ENCODE data around the gene GSDMA. TPM values are rescaled to one million over a fixed set of nuclear protein-coding genes. Genes with fewer than 3 reads are reported as not detected.

Gene GSDMA
- total and polyA plus RNA-seq, 4 donors: 0.19 to 0.61 (median 0.41) TPM; not detected in 1

GRCh38 chr17:39955726-39956225 lies 7.0 kb upstream of the GSDMA start:
- Histone ChIP-seq H3K27me3 (ENCODE audit: control insufficient read depth, insufficient read depth, low read length) (no peaks in the 10 kb centered on the region), H3K4me3 (ENCODE audit: low read depth, low read length) (no peak overlapping the region), H3K27ac (ENCODE audit: low read depth, low read length) (no peak overlapping the region), H3K36me3 (ENCODE audit: control insufficient read depth, insufficient read depth, low read length) (no peaks in the 10 kb centered on the region), H3K4me1 (ENCODE audit: control insufficient read depth, insufficient read depth, low read length) (peaks cover 20% of the 10 kb centered on the region), H3K9me3 (ENCODE audit: control insufficient read depth, insufficient read depth, low read length) (no peaks in the 10 kb centered on the region)
- DNase-seq (ENCODE audit: low read depth in 4 of 6, low spot score in 6 of 6): no peak
- WGBS (ENCODE audit: insufficient coverage): no CpG with 5 or more reads among the region's 4 CpGs

DNA sequence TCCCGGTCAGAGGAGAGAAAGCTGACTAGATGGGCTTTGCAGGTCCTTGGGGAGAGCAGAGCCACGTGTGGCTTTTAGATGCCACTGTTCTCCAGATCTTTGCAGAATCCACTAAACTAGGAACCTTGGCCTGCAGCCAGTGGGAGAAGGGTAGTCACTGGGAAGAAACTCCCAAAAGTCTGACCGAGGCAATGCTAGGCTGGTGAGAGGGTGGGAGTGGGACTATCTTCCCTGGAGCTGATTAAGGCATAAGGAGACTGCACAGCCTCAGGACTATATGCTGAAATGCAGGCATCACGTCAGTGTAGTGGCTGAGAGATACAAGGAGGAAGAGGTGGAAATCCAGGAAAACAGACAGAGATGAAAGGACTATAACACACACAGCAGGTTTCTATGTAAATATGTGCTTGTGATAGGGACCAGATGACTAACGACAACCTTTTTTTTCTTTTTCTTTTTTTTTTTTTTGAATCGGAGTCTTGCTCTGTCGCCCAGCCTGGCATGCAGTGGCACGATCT lies 2.2 kb upstream of the GSDMA start:
- no peak overlapping the region for H3K27ac ChIP-seq (ENCODE audit: low read depth, low read length)
- WGBS (ENCODE audit: insufficient coverage): 37% methylated on average over 2 of the region's 8 CpGs
- peaks cover 3% of the 10 kb centered on the region for H3K27me3 ChIP-seq (ENCODE audit: control insufficient read depth, insufficient read depth, low read length)
- no peaks in the 10 kb centered on the region for H3K36me3 ChIP-seq (ENCODE audit: control insufficient read depth, insufficient read depth, low read length)
- H3K4me3 ChIP-seq (ENCODE audit: low read depth, low read length): no peak overlapping the region
- H3K9me3 ChIP-seq (ENCODE audit: control insufficient read depth, insufficient read depth, low read length): no peaks in the 10 kb centered on the region
- DNase-seq (ENCODE audit: low read depth in 4 of 6, low spot score in 6 of 6): no peak
- H3K4me1 ChIP-seq (ENCODE audit: control insufficient read depth, insufficient read depth, low read length): peaks cover 6% of the 10 kb centered on the region

DNA sequence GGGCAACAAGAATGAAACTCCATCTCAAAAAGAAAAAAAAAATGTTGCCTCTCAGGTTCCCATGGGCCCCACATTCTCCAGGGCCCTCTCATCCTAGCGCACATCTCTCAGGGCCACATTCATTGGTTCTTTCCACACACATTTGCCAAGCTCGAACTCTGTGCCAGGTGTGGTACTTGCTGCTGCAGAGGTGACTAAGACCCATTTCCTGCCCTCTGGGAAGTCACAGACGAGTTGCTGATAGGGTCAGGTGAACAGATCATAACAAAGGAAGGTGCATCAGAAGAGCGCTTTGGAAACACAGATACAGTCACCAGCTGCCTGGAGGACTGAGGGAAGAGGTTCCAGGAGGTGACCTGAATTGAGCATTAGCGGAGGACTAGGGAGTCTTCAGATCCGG lies 1.0 kb downstream of the GSDMA start:
- no peak for DNase-seq (ENCODE audit: low read depth in 4 of 6, low spot score in 6 of 6)
- no peaks in the 10 kb centered on the region for H3K9me3 ChIP-seq (ENCODE audit: control insufficient read depth, insufficient read depth, low read length)
- 87% methylated on average over 6 of the region's 6 CpGs for WGBS (ENCODE audit: insufficient coverage)
- peaks cover 3% of the 10 kb centered on the region for H3K27me3 ChIP-seq (ENCODE audit: control insufficient read depth, insufficient read depth, low read length)
- no peak overlapping the region for H3K27ac ChIP-seq (ENCODE audit: low read depth, low read length)
- H3K36me3 ChIP-seq (ENCODE audit: control insufficient read depth, insufficient read depth, low read length): no peaks in the 10 kb centered on the region
- no peak overlapping the region for H3K4me3 ChIP-seq (ENCODE audit: low read depth, low read length)
- peaks cover 5% of the 10 kb centered on the region for H3K4me1 ChIP-seq (ENCODE audit: control insufficient read depth, insufficient read depth, low read length)

DNA sequence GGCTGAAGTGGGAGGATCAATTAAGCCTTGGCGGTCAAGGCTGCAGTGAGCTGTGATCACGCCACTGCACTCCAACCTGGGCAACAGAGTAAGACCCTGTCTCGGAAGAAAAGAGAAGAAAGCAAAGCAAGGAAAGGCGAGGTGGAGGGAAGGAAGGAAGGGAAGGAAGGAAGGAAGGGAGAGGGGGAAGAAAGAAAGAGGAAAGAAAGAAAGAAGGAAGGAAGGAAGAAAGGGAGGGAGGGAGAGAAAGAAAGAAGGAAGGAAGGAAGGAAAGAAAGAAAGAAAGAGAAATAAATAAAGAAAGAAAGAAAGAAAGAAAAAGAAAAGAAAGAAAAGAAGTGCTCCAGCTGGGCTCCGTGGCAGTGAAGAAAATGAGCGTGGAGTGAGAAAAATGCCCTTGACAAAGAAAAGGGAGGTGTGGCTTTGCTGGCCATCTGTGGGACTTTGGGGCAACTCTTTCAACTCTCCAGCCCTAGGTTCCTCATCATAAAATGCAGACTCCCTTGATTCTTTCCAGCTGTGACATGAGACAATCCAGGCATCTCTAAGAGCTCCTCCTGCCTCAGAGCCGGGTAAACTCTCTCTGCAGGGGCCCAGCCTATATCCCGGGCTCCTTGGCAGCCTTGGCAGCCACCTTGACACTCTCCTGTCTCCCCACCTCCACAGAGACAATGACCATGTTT lies 2.4 kb downstream of the GSDMA start:
- DNase-seq (ENCODE audit: low read depth in 4 of 6, low spot score in 6 of 6): no peak
- no peaks in the 10 kb centered on the region for H3K36me3 ChIP-seq (ENCODE audit: control insufficient read depth, insufficient read depth, low read length)
- no peaks in the 10 kb centered on the region for H3K9me3 ChIP-seq (ENCODE audit: control insufficient read depth, insufficient read depth, low read length)

DNA sequence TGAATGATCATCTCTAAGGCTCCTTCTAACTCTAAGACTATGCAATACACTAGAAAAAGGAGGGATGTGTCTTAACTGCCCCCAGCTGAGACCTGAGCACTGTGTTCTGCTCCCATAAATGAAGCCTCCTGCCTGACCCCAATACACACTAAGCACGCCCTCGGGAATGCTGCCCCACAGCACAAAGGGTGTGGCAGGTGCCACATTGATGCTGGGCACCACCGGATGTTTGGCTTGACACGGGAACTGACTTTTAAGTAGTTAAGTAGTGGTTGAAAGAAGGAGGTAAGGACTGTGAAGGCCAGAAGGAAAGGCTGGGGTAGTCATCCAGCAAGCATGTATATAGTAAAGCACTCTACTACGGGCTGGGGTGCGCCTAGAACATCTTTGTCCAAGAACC lies 4.0 kb downstream of the GSDMA start:
- peaks cover 15% of the 10 kb centered on the region for H3K27me3 ChIP-seq (ENCODE audit: control insufficient read depth, insufficient read depth, low read length)
- 79% methylated on average over 4 of the region's 6 CpGs for WGBS (ENCODE audit: insufficient coverage)
- no peaks in the 10 kb centered on the region for H3K36me3 ChIP-seq (ENCODE audit: control insufficient read depth, insufficient read depth, low read length)
- no peak overlapping the region for H3K4me3 ChIP-seq (ENCODE audit: low read depth, low read length)
- DNase-seq (ENCODE audit: low read depth in 4 of 6, low spot score in 6 of 6): no peak
- no peaks in the 10 kb centered on the region for H3K9me3 ChIP-seq (ENCODE audit: control insufficient read depth, insufficient read depth, low read length)
- H3K27ac ChIP-seq (ENCODE audit: low read depth, low read length): no peak overlapping the region
- H3K4me1 ChIP-seq (ENCODE audit: control insufficient read depth, insufficient read depth, low read length): no peaks in the 10 kb centered on the region

More for the DNA sequence above, 2.4 kb downstream of the GSDMA start:
- Histone ChIP-seq H3K4me3 (ENCODE audit: low read depth, low read length) (no peak overlapping the region), H3K4me1 (ENCODE audit: control insufficient read depth, insufficient read depth, low read length) (no peaks in the 10 kb centered on the region), H3K27ac (ENCODE audit: low read depth, low read length) (no peak overlapping the region), H3K27me3 (ENCODE audit: control insufficient read depth, insufficient read depth, low read length) (peaks cover 3% of the 10 kb centered on the region)
- WGBS (ENCODE audit: insufficient coverage): 55% methylated on average over 7 of the region's 8 CpGs

GRCh38 chr17:39968761-39969160 lies 6.0 kb downstream of the GSDMA start:
- Histone ChIP-seq H3K4me1 (ENCODE audit: control insufficient read depth, insufficient read depth, low read length) (no peaks in the 10 kb centered on the region), H3K9me3 (ENCODE audit: control insufficient read depth, insufficient read depth, low read length) (no peaks in the 10 kb centered on the region), H3K27me3 (ENCODE audit: control insufficient read depth, insufficient read depth, low read length) (peaks cover 15% of the 10 kb centered on the region), H3K4me3 (ENCODE audit: low read depth, low read length) (no peak overlapping the region), H3K27ac (ENCODE audit: low read depth, low read length) (no peak overlapping the region), H3K36me3 (ENCODE audit: control insufficient read depth, insufficient read depth, low read length) (no peaks in the 10 kb centered on the region)
- 75% methylated on average over 2 of the region's 2 CpGs for WGBS (ENCODE audit: insufficient coverage)
- no peak for DNase-seq (ENCODE audit: low read depth in 4 of 6, low spot score in 6 of 6)

DNA sequence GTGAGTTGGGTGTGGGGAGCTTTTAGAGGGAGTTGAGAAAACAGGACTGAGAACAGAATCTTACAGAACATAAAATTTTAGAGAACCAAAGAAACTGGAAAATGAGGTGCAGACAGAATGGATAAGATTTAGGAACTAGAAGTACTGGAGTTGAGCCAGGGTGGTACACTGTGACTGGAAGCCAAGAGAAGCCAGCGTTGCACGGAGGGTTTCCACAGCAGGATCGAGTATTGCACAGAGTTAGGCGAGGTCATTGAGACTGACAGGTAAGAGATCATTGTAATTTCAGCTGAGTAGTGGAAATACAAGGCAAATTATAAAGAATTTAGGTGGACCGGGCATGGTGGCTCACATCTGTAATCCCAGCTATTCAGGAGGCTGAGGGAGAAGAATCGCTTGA lies 6.6 kb downstream of the GSDMA start:
- H3K4me1 ChIP-seq (ENCODE audit: control insufficient read depth, insufficient read depth, low read length): no peaks in the 10 kb centered on the region
- no peak overlapping the region for H3K27ac ChIP-seq (ENCODE audit: low read depth, low read length)

GRCh38 chr17:39970157-39970692 lies 7.4 kb downstream of the GSDMA start:
- Histone ChIP-seq H3K27me3 (ENCODE audit: control insufficient read depth, insufficient read depth, low read length) (peaks cover 15% of the 10 kb centered on the region), H3K36me3 (ENCODE audit: control insufficient read depth, insufficient read depth, low read length) (no peaks in the 10 kb centered on the region), H3K27ac (ENCODE audit: low read depth, low read length) (no peak overlapping the region), H3K4me1 (ENCODE audit: control insufficient read depth, insufficient read depth, low read length) (no peaks in the 10 kb centered on the region), H3K4me3 (ENCODE audit: low read depth, low read length) (no peak overlapping the region), H3K9me3 (ENCODE audit: control insufficient read depth, insufficient read depth, low read length) (no peaks in the 10 kb centered on the region)
- DNase-seq (ENCODE audit: low read depth in 4 of 6, low spot score in 6 of 6): no peak
- WGBS (ENCODE audit: insufficient coverage): 80% methylated on average over 1 of the region's 7 CpGs

More for the DNA sequence above, 6.6 kb downstream of the GSDMA start:
- no peak overlapping the region for H3K4me3 ChIP-seq (ENCODE audit: low read depth, low read length)
- H3K36me3 ChIP-seq (ENCODE audit: control insufficient read depth, insufficient read depth, low read length): no peaks in the 10 kb centered on the region
- DNase-seq (ENCODE audit: low read depth in 4 of 6, low spot score in 6 of 6): no peak
- peaks cover 15% of the 10 kb centered on the region for H3K27me3 ChIP-seq (ENCODE audit: control insufficient read depth, insufficient read depth, low read length)
- H3K9me3 ChIP-seq (ENCODE audit: control insufficient read depth, insufficient read depth, low read length): no peaks in the 10 kb centered on the region
- 70% methylated on average over 6 of the region's 6 CpGs for WGBS (ENCODE audit: insufficient coverage)

- H3K4me3 ChIP-seq (ENCODE audit: low read depth, low read length): no peak overlapping the region
- no peak for DNase-seq (ENCODE audit: low read depth in 4 of 6, low spot score in 6 of 6)
- peaks cover 12% of the 10 kb centered on the region for H3K27me3 ChIP-seq (ENCODE audit: control insufficient read depth, insufficient read depth, low read length)
- no peaks in the 10 kb centered on the region for H3K4me1 ChIP-seq (ENCODE audit: control insufficient read depth, insufficient read depth, low read length)
- no peaks in the 10 kb centered on the region for H3K36me3 ChIP-seq (ENCODE audit: control insufficient read depth, insufficient read depth, low read length)
- no peaks in the 10 kb centered on the region for H3K9me3 ChIP-seq (ENCODE audit: control insufficient read depth, insufficient read depth, low read length)
- no peak overlapping the region for H3K27ac ChIP-seq (ENCODE audit: low read depth, low read length)
- 89% methylated on average over 3 of the region's 4 CpGs for WGBS (ENCODE audit: insufficient coverage)
These were observed 8.3 kb downstream of the GSDMA start for GRCh38 chr17:39971076-39971603.

GRCh38 chr17:39972271-39972670 lies 9.5 kb downstream of the GSDMA start:
- H3K36me3 ChIP-seq (ENCODE audit: control insufficient read depth, insufficient read depth, low read length): no peaks in the 10 kb centered on the region
- no peaks in the 10 kb centered on the region for H3K9me3 ChIP-seq (ENCODE audit: control insufficient read depth, insufficient read depth, low read length)
- H3K27ac ChIP-seq (ENCODE audit: low read depth, low read length): no peak overlapping the region
- no peak for DNase-seq (ENCODE audit: low read depth in 4 of 6, low spot score in 6 of 6)
- H3K4me1 ChIP-seq (ENCODE audit: control insufficient read depth, insufficient read depth, low read length): no peaks in the 10 kb centered on the region
- H3K4me3 ChIP-seq (ENCODE audit: low read depth, low read length): no peak overlapping the region
- WGBS (ENCODE audit: insufficient coverage): 70% methylated on average over 2 of the region's 3 CpGs
- peaks cover 12% of the 10 kb centered on the region for H3K27me3 ChIP-seq (ENCODE audit: control insufficient read depth, insufficient read depth, low read length)

All from spinal cord (tissue), 10 donors.